SK-N-SH treated with all-trans-retinoic acid at 6 μM for 48 hours (cell line): ENCODE data around the gene IQSEC1.

Experiments used
- ATAC-seq: fragments of 200-7000 bp; cut with Tn5 transposase; 3 replicates; pipeline ENCODE4 v1.9.1; 2020; ENCODE audit warnings: mild to moderate bottlenecking, moderate library complexity
- ARNTL ChIP-seq: fragments of 450-650 bp; formaldehyde crosslinking; IDR thresholded peaks from 2 replicates; pipeline ENCODE4 v1.5.0; 2020; ENCODE audit warnings: low read depth, mild to moderate bottlenecking, moderate library complexity, borderline replicate concordance
- BACH2 ChIP-seq: fragments of 250-450 bp; sonication (Bioruptor Pico); IDR thresholded peaks from 2 replicates; pipeline ENCODE4 v1.9.0; 2021; ENCODE audit warnings: mild to moderate bottlenecking, borderline replicate concordance
- CSDC2 ChIP-seq: fragments of 250-450 bp; sonication (Bioruptor Pico); IDR thresholded peaks from 2 replicates; pipeline ENCODE4 v1.5.0; 2020; ENCODE audit warnings: mild to moderate bottlenecking, moderate library complexity
- CSRNP3 ChIP-seq: fragments of 250-450 bp; sonication (Bioruptor Pico); IDR thresholded peaks from 2 replicates; pipeline ENCODE4 v1.5.1; 2021; ENCODE audit warnings: mild to moderate bottlenecking, moderate library complexity
- ESRRG ChIP-seq: fragments of 250-450 bp; sonication (Bioruptor Pico); IDR thresholded peaks from 2 replicates; pipeline ENCODE4 v1.6.1; 2021; ENCODE audit warnings: mild to moderate bottlenecking
- GLIS3 ChIP-seq: fragments of 250-450 bp; sonication (Bioruptor Pico); IDR thresholded peaks from 2 replicates; pipeline ENCODE4 v1.5.0; 2020; ENCODE audit warnings: mild to moderate bottlenecking, moderate library complexity
- ISL1 ChIP-seq: fragments of 250-450 bp; sonication (Bioruptor Pico); IDR thresholded peaks from 2 replicates; pipeline ENCODE4 v2.1.2; 2022; ENCODE audit warnings: mild to moderate bottlenecking, moderate library complexity
- OSR1 ChIP-seq: fragments of 250-450 bp; sonication (Bioruptor Pico); IDR thresholded peaks from 2 replicates; pipeline ENCODE4 v1.8.0; 2022; ENCODE audit warnings: moderate library complexity, mild to moderate bottlenecking, inconsistent platforms
- POU6F1 ChIP-seq: fragments of 250-450 bp; sonication (Bioruptor Pico); IDR thresholded peaks from 2 replicates; pipeline ENCODE4 v1.8.0; 2021; ENCODE audit warnings: low read depth, mild to moderate bottlenecking, moderate library complexity, borderline replicate concordance
- RARB ChIP-seq: fragments of 250-450 bp; sonication (Bioruptor Pico); IDR thresholded peaks from 2 replicates; pipeline ENCODE4 v1.8.0; 2021; ENCODE audit warnings: mild to moderate bottlenecking, moderate library complexity
- SNAI2 ChIP-seq: fragments of 250-450 bp; sonication (Bioruptor Pico); IDR thresholded peaks from 2 replicates; pipeline ENCODE4 v1.5.0; 2020; ENCODE audit warnings: mild to moderate bottlenecking, moderate library complexity
- TCF4 ChIP-seq: fragments of 250-450 bp; sonication (Bioruptor Pico); IDR thresholded peaks from 2 replicates; pipeline ENCODE4 v1.8.0; 2021; ENCODE audit warnings: mild to moderate bottlenecking, moderate library complexity, borderline replicate concordance
- TOX ChIP-seq: fragments of 250-450 bp; sonication (Bioruptor Pico); IDR thresholded peaks from 2 replicates; pipeline ENCODE4 v1.8.0; 2021; ENCODE audit warnings: mild to moderate bottlenecking, moderate library complexity, borderline replicate concordance
- ZC3H10 ChIP-seq: fragments of 250-450 bp; sonication (Bioruptor Pico); IDR thresholded peaks from 2 replicates; pipeline ENCODE4 v1.5.1; 2021; ENCODE audit warnings: mild to moderate bottlenecking, moderate library complexity
- ZFP3 ChIP-seq: fragments of 250-450 bp; sonication (Bioruptor Pico); IDR thresholded peaks from 2 replicates; pipeline ENCODE4 v1.5.0; 2020; ENCODE audit warnings: mild to moderate bottlenecking, moderate library complexity
- ZFP30 ChIP-seq: fragments of 450-650 bp; formaldehyde crosslinking; IDR thresholded peaks from 2 replicates; pipeline ENCODE4 v1.5.0; 2022; ENCODE audit warnings: mild to moderate bottlenecking, moderate library complexity
- ZNF565 ChIP-seq: fragments of 450-650 bp; formaldehyde crosslinking; conservative IDR thresholded peaks from 2 replicates; pipeline ENCODE4 v1.5.0; 2020; ENCODE audit warnings: low read depth, mild to moderate bottlenecking, moderate library complexity
- ZNF70 ChIP-seq: fragments of 450-650 bp; formaldehyde crosslinking; IDR thresholded peaks from 2 replicates; pipeline ENCODE4 v1.5.0; 2020; ENCODE audit warnings: mild to moderate bottlenecking, moderate library complexity
- TF ChIP-seq, protein P1 (sequence below): fragments of 250-450 bp; sonication (Bioruptor Pico); IDR thresholded peaks from 2 replicates; pipeline ENCODE4 v1.5.0; 2020; ENCODE audit warnings: mild to moderate bottlenecking, moderate library complexity
- TF ChIP-seq, protein P2 (sequence below): fragments of 250-450 bp; sonication (Bioruptor Pico); IDR thresholded peaks from 2 replicates; pipeline ENCODE4 v1.8.0; 2020; ENCODE audit warnings: mild to moderate bottlenecking, moderate library complexity, borderline replicate concordance
- TF ChIP-seq, protein P3 (sequence below): fragments of 250-450 bp; sonication (Bioruptor Pico); IDR thresholded peaks from 2 replicates; pipeline ENCODE4 v1.5.1; 2020; ENCODE audit warnings: low read depth, mild to moderate bottlenecking, moderate library complexity

IQSEC1 gene

GRCh38 chr3:12920967-12921366 is 152.3 kb downstream of the IQSEC1 start:
- no peak for TF ChIP-seq ZFP30 (CRISPR knock-in tag)
- TF ChIP-seq SNAI2 (CRISPR knock-in tag), result no peak
- no peak for TF ChIP-seq RARB (CRISPR knock-in tag)
- no peak for TF ChIP-seq ZNF565 (CRISPR knock-in tag)
- no peak for TF ChIP-seq ZC3H10 (CRISPR knock-in tag)
- no peak for TF ChIP-seq POU6F1 (CRISPR knock-in tag)
- TF ChIP-seq ESRRG, result no peak
- TF ChIP-seq ARNTL (CRISPR knock-in tag), result no peak
- TF ChIP-seq, protein P1, sequence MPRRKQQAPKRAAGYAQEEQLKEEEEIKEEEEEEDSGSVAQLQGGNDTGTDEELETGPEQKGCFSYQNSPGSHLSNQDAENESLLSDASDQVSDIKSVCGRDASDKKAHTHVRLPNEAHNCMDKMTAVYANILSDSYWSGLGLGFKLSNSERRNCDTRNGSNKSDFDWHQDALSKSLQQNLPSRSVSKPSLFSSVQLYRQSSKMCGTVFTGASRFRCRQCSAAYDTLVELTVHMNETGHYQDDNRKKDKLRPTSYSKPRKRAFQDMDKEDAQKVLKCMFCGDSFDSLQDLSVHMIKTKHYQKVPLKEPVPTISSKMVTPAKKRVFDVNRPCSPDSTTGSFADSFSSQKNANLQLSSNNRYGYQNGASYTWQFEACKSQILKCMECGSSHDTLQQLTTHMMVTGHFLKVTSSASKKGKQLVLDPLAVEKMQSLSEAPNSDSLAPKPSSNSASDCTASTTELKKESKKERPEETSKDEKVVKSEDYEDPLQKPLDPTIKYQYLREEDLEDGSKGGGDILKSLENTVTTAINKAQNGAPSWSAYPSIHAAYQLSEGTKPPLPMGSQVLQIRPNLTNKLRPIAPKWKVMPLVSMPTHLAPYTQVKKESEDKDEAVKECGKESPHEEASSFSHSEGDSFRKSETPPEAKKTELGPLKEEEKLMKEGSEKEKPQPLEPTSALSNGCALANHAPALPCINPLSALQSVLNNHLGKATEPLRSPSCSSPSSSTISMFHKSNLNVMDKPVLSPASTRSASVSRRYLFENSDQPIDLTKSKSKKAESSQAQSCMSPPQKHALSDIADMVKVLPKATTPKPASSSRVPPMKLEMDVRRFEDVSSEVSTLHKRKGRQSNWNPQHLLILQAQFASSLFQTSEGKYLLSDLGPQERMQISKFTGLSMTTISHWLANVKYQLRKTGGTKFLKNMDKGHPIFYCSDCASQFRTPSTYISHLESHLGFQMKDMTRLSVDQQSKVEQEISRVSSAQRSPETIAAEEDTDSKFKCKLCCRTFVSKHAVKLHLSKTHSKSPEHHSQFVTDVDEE (CRISPR knock-in tag), result no peak
- no peak for TF ChIP-seq CSRNP3 (CRISPR knock-in tag)
- no peak for TF ChIP-seq TCF4 (CRISPR knock-in tag)
- TF ChIP-seq ZNF70, result no peak
- TF ChIP-seq, protein P2, sequence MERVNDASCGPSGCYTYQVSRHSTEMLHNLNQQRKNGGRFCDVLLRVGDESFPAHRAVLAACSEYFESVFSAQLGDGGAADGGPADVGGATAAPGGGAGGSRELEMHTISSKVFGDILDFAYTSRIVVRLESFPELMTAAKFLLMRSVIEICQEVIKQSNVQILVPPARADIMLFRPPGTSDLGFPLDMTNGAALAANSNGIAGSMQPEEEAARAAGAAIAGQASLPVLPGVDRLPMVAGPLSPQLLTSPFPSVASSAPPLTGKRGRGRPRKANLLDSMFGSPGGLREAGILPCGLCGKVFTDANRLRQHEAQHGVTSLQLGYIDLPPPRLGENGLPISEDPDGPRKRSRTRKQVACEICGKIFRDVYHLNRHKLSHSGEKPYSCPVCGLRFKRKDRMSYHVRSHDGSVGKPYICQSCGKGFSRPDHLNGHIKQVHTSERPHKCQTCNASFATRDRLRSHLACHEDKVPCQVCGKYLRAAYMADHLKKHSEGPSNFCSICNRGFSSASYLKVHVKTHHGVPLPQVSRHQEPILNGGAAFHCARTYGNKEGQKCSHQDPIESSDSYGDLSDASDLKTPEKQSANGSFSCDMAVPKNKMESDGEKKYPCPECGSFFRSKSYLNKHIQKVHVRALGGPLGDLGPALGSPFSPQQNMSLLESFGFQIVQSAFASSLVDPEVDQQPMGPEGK (CRISPR knock-in tag), result no peak
- TF ChIP-seq TOX (CRISPR knock-in tag), result no peak
- TF ChIP-seq GLIS3, result no peak
- no peak for TF ChIP-seq ZFP3 (CRISPR knock-in tag)
- TF ChIP-seq, protein P3, sequence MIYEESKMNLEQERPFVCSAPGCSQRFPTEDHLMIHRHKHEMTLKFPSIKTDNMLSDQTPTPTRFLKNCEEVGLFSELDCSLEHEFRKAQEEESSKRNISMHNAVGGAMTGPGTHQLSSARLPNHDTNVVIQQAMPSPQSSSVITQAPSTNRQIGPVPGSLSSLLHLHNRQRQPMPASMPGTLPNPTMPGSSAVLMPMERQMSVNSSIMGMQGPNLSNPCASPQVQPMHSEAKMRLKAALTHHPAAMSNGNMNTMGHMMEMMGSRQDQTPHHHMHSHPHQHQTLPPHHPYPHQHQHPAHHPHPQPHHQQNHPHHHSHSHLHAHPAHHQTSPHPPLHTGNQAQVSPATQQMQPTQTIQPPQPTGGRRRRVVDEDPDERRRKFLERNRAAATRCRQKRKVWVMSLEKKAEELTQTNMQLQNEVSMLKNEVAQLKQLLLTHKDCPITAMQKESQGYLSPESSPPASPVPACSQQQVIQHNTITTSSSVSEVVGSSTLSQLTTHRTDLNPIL, result no peak
- TF ChIP-seq BACH2 (CRISPR knock-in tag), result no peak
- no peak for TF ChIP-seq ISL1
- TF ChIP-seq, all 23 proteins: peak for 0
- ATAC-seq, result no peak

DNA sequence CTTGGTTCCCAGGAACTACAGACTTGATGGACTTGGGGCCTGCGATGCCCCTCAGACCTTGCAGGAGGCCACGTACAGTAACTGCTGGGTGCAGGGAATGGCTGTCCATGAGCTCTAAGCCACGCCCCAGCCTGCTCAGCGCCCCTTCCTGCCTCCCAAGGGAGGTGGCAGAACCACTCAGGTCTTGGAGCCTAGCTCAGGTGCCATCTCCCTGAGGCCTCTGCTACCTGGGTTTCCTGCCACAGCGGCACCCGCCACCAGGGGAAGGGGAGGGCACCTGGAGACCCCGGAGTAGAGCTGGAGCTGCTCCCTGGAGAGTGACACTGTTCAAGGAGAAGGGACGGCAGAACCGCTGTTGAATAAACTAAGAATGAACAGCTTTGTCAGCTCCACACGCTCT is 154.0 kb downstream of the IQSEC1 start:
- no peak for ATAC-seq
- no peak for TF ChIP-seq POU6F1 (CRISPR knock-in tag)
- TF ChIP-seq, protein P3, result no peak
- no peak for TF ChIP-seq ESRRG
- no peak for TF ChIP-seq GLIS3
- no peak for TF ChIP-seq ARNTL (CRISPR knock-in tag)
- no peak for TF ChIP-seq TCF4 (CRISPR knock-in tag)
- TF ChIP-seq OSR1 (CRISPR knock-in tag), result no peak
- no peak for TF ChIP-seq CSDC2
- no peak for TF ChIP-seq ISL1
- TF ChIP-seq SNAI2 (CRISPR knock-in tag), result no peak
- TF ChIP-seq, protein P2 (CRISPR knock-in tag), result no peak
- no peak for TF ChIP-seq ZFP30 (CRISPR knock-in tag)
- TF ChIP-seq ZNF70, result no peak
- TF ChIP-seq CSRNP3 (CRISPR knock-in tag), result no peak
- no peak for TF ChIP-seq BACH2 (CRISPR knock-in tag)
